Measurements from ENCODE around the gene RALGDS.

The RALGDS gene

GRCh38 chr9:133131506-133131905 is 10.5 kb upstream of the RALGDS start:
- Histone ChIP-seq H3K9me3 (ENCODE audit: control insufficient read depth, insufficient read depth, low read depth, low read length) (no peaks in the 10 kb centered on the region), H3K36me3 (ENCODE audit: control insufficient read depth, insufficient read depth, low read length) (no peaks in the 10 kb centered on the region), H3K27me3 (ENCODE audit: control insufficient read depth, insufficient read depth, low read length) (no peaks in the 10 kb centered on the region), H3K4me1 (ENCODE audit: control insufficient read depth, insufficient read depth, low read length) (peaks cover 22% of the 10 kb centered on the region), H3K27ac (ENCODE audit: low read depth, low read length) (no peak overlapping the region), H3K9ac (ENCODE audit: low read length) (no peak overlapping the region), H3K4me3 (ENCODE audit: low read depth, low read length) (no peak overlapping the region)

- Histone ChIP-seq H3K27ac (ENCODE audit: low read depth, low read length) (no peak overlapping the region), H3K4me1 (ENCODE audit: control insufficient read depth, insufficient read depth, low read length) (peaks cover 22% of the 10 kb centered on the region), H3K27me3 (ENCODE audit: control insufficient read depth, insufficient read depth, low read length) (no peaks in the 10 kb centered on the region), H3K4me3 (ENCODE audit: low read depth, low read length) (no peak overlapping the region), H3K36me3 (ENCODE audit: control insufficient read depth, insufficient read depth, low read length) (no peaks in the 10 kb centered on the region), H3K9me3 (ENCODE audit: control insufficient read depth, insufficient read depth, low read depth, low read length) (no peaks in the 10 kb centered on the region), H3K9ac (ENCODE audit: low read length) (no peak overlapping the region)
Observed at GRCh38 chr9:133130685-133131244, 9.7 kb upstream of the RALGDS start.

- Histone ChIP-seq H3K27ac (ENCODE audit: low read depth, low read length) (no peak overlapping the region), H3K9me3 (ENCODE audit: control insufficient read depth, insufficient read depth, low read depth, low read length) (no peaks in the 10 kb centered on the region), H3K27me3 (ENCODE audit: control insufficient read depth, insufficient read depth, low read length) (no peaks in the 10 kb centered on the region), H3K36me3 (ENCODE audit: control insufficient read depth, insufficient read depth, low read length) (no peaks in the 10 kb centered on the region), H3K9ac (ENCODE audit: low read length) (no peak overlapping the region), H3K4me3 (ENCODE audit: low read depth, low read length) (no peak overlapping the region), H3K4me1 (ENCODE audit: control insufficient read depth, insufficient read depth, low read length) (peaks cover 15% of the 10 kb centered on the region)
Observed at GRCh38 chr9:133129001-133129795, 8.2 kb upstream of the RALGDS start.

GRCh38 chr9:133128152-133128551 is 7.1 kb upstream of the RALGDS start:
- H3K4me1 ChIP-seq (ENCODE audit: control insufficient read depth, insufficient read depth, low read length) = peaks cover 9% of the 10 kb centered on the region
- H3K36me3 ChIP-seq (ENCODE audit: control insufficient read depth, insufficient read depth, low read length) = no peaks in the 10 kb centered on the region
- no peak overlapping the region for H3K27ac ChIP-seq (ENCODE audit: low read depth, low read length)
- no peaks in the 10 kb centered on the region for H3K27me3 ChIP-seq (ENCODE audit: control insufficient read depth, insufficient read depth, low read length)
- H3K4me3 ChIP-seq (ENCODE audit: low read depth, low read length) = no peak overlapping the region
- peak overlapping the region; percentile 27 for H3K9ac ChIP-seq (ENCODE audit: low read length)
- no peaks in the 10 kb centered on the region for H3K9me3 ChIP-seq (ENCODE audit: control insufficient read depth, insufficient read depth, low read depth, low read length)

- Histone ChIP-seq H3K36me3 (ENCODE audit: control insufficient read depth, insufficient read depth, low read length) (no peaks in the 10 kb centered on the region), H3K9me3 (ENCODE audit: control insufficient read depth, insufficient read depth, low read depth, low read length) (no peaks in the 10 kb centered on the region), H3K27ac (ENCODE audit: low read depth, low read length) (no peak overlapping the region), H3K4me3 (ENCODE audit: low read depth, low read length) (no peak overlapping the region), H3K4me1 (ENCODE audit: control insufficient read depth, insufficient read depth, low read length) (peaks cover 5% of the 10 kb centered on the region; the same call in 1 of the 2 replicates), H3K9ac (ENCODE audit: low read length) (no peak overlapping the region), H3K27me3 (ENCODE audit: control insufficient read depth, insufficient read depth, low read length) (no peaks in the 10 kb centered on the region)
Observed at GRCh38 chr9:133127340-133127981, 6.4 kb upstream of the RALGDS start.

- Histone ChIP-seq H3K36me3 (ENCODE audit: control insufficient read depth, insufficient read depth, low read length) (no peaks in the 10 kb centered on the region), H3K9ac (ENCODE audit: low read length) (no peak overlapping the region), H3K9me3 (ENCODE audit: control insufficient read depth, insufficient read depth, low read depth, low read length) (no peaks in the 10 kb centered on the region), H3K4me1 (ENCODE audit: control insufficient read depth, insufficient read depth, low read length) (peaks cover 5% of the 10 kb centered on the region; the same call in 1 of the 2 replicates), H3K27me3 (ENCODE audit: control insufficient read depth, insufficient read depth, low read length) (peaks cover 4% of the 10 kb centered on the region; the same call in 1 of the 2 replicates), H3K27ac (ENCODE audit: low read depth, low read length) (no peak overlapping the region), H3K4me3 (ENCODE audit: low read depth, low read length) (no peak overlapping the region)
Observed at GRCh38 chr9:133126697-133127339, 5.8 kb upstream of the RALGDS start.

GRCh38 chr9:133125941-133126696 is 5.1 kb upstream of the RALGDS start:
- peaks cover 9% of the 10 kb centered on the region; the same call in 1 of the 2 replicates for H3K4me1 ChIP-seq (ENCODE audit: control insufficient read depth, insufficient read depth, low read length)

GRCh38 chr9:133124907-133125275 is 3.9 kb upstream of the RALGDS start:
- no peak overlapping the region for H3K4me3 ChIP-seq (ENCODE audit: low read depth, low read length)
- no peak overlapping the region for H3K9ac ChIP-seq (ENCODE audit: low read length)
- peaks cover 7% of the 10 kb centered on the region for H3K27me3 ChIP-seq (ENCODE audit: control insufficient read depth, insufficient read depth, low read length)
- H3K27ac ChIP-seq (ENCODE audit: low read depth, low read length) = no peak overlapping the region
- H3K4me1 ChIP-seq (ENCODE audit: control insufficient read depth, insufficient read depth, low read length) = peaks cover 12% of the 10 kb centered on the region
- no peaks in the 10 kb centered on the region for H3K9me3 ChIP-seq (ENCODE audit: control insufficient read depth, insufficient read depth, low read depth, low read length)
- no peaks in the 10 kb centered on the region for H3K36me3 ChIP-seq (ENCODE audit: control insufficient read depth, insufficient read depth, low read length)

More at GRCh38 chr9:133125941-133126696, 5.1 kb upstream of the RALGDS start:
- no peak overlapping the region for H3K9ac ChIP-seq (ENCODE audit: low read length)
- H3K27ac ChIP-seq (ENCODE audit: low read depth, low read length) = no peak overlapping the region
- peaks cover 4% of the 10 kb centered on the region; the same call in 1 of the 2 replicates for H3K27me3 ChIP-seq (ENCODE audit: control insufficient read depth, insufficient read depth, low read length)
- no peak overlapping the region for H3K4me3 ChIP-seq (ENCODE audit: low read depth, low read length)
- no peaks in the 10 kb centered on the region for H3K9me3 ChIP-seq (ENCODE audit: control insufficient read depth, insufficient read depth, low read depth, low read length)
- H3K36me3 ChIP-seq (ENCODE audit: control insufficient read depth, insufficient read depth, low read length) = no peaks in the 10 kb centered on the region

GRCh38 chr9:133124123-133124906 is 3.3 kb upstream of the RALGDS start:
- peaks cover 12% of the 10 kb centered on the region for H3K27me3 ChIP-seq (ENCODE audit: control insufficient read depth, insufficient read depth, low read length)
- H3K36me3 ChIP-seq (ENCODE audit: control insufficient read depth, insufficient read depth, low read length) = no peaks in the 10 kb centered on the region
- no peak overlapping the region for H3K4me3 ChIP-seq (ENCODE audit: low read depth, low read length)
- H3K9me3 ChIP-seq (ENCODE audit: control insufficient read depth, insufficient read depth, low read depth, low read length) = no peaks in the 10 kb centered on the region
- no peak overlapping the region for H3K27ac ChIP-seq (ENCODE audit: low read depth, low read length)
- H3K9ac ChIP-seq (ENCODE audit: low read length) = no peak overlapping the region
- peaks cover 18% of the 10 kb centered on the region for H3K4me1 ChIP-seq (ENCODE audit: control insufficient read depth, insufficient read depth, low read length)
